ENCODE data around the gene NDFIP1. TPM values are rescaled to one million over a fixed set of nuclear protein-coding genes. Genes with fewer than 3 reads are reported as not detected.

NDFIP1 gene
- total RNA-seq, 1 donor from 2014 or later: 56.1 TPM

DNA sequence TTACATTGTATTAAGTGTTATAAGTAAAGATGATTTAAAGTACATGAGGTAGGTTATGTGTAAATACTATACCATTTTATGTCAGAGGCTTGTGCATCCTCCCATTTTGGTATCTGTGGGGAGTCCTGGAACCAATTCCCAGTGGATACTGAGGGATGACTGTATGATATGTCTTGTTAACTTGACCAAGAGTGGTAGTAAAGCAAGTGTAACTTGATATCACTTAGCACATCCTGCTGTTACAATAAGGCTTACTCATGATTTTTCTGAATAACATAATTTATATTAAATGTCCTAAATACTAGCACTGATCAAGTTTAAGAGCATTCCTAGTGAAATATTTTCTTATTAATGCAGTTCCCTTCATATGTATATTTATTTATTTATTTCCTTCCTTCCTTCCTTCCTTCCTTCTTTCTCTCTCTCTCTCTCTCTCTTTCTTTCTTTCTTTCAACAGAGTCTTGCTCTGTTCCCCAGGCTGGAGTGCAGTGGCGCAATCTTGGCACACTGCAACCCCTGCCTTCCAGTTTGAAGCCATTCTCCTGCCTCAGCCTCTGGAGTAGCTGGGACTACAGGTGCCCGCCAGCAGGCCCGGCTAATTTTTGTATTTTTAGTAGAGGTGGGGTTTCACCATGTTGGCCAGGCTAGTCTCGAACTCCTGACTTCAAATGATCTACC is 7.5 kb downstream of the NDFIP1 start:
- Mint-ChIP-seq H3K4me3 (ENCODE audit: unreplicated experiment) (no peak overlapping the region), H3K4me1 (ENCODE audit: low read depth, unreplicated experiment) (peaks cover 4% of the 10 kb centered on the region), H3K36me3 (ENCODE audit: unreplicated experiment) (no peaks in the 10 kb centered on the region)

GRCh38 chr5:142117579-142118151 is 9.1 kb downstream of the NDFIP1 start:
- H3K4me3 Mint-ChIP-seq (ENCODE audit: unreplicated experiment): no peak overlapping the region
- no peak for DNase-seq
- TF ChIP-seq CTCF (IDR thresholded peaks at IDR 0.05; ENCODE audit: partially characterized antibody, unreplicated experiment): no peak
- H3K27me3 Mint-ChIP-seq (ENCODE audit: unreplicated experiment): no peaks in the 10 kb centered on the region
- H3K4me1 Mint-ChIP-seq (ENCODE audit: low read depth, unreplicated experiment): peaks cover 4% of the 10 kb centered on the region
- no peaks in the 10 kb centered on the region for H3K36me3 Mint-ChIP-seq (ENCODE audit: unreplicated experiment)
- H3K9me3 Mint-ChIP-seq (ENCODE audit: unreplicated experiment): no peaks in the 10 kb centered on the region
- no peak overlapping the region for H3K27ac Mint-ChIP-seq (ENCODE audit: unreplicated experiment)

More for the DNA sequence above, 7.5 kb downstream of the NDFIP1 start:
- H3K27ac Mint-ChIP-seq (ENCODE audit: unreplicated experiment): no peak overlapping the region
- H3K9me3 Mint-ChIP-seq (ENCODE audit: unreplicated experiment): no peaks in the 10 kb centered on the region
- no peaks in the 10 kb centered on the region for H3K27me3 Mint-ChIP-seq (ENCODE audit: unreplicated experiment)
- TF ChIP-seq CTCF (IDR thresholded peaks at IDR 0.05; ENCODE audit: partially characterized antibody, unreplicated experiment): no peak
- no peak for DNase-seq

DNA sequence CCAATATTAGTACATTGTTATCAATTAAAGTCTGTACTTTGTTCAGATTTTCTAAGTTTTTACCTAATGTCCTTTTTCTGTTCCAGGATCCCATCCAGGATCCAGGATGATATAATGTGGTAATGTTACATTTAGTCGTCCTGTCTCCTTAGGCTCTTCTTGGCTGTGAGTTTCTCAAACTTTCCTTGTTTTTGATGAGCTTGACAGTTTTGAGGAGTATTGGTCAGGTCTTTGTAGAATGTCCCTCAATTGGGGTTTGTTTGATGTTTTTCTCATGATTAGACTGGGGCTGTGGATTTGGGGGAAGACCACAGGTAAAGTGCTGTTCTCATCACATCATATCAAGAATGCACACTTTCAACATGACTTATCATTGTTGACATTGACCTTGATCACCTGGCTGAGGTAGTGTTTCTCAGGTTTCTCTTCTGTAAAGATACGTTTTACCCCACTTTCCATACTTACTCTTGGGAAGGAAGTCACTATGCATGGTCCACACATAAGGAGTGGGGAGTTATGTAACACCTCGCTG is 9.6 kb downstream of the NDFIP1 start:
- DNase-seq: no peak
- Mint-ChIP-seq H3K36me3 (ENCODE audit: unreplicated experiment) (no peaks in the 10 kb centered on the region), H3K27me3 (ENCODE audit: unreplicated experiment) (no peaks in the 10 kb centered on the region), H3K4me3 (ENCODE audit: unreplicated experiment) (no peak overlapping the region), H3K9me3 (ENCODE audit: unreplicated experiment) (no peaks in the 10 kb centered on the region), H3K4me1 (ENCODE audit: low read depth, unreplicated experiment) (peaks cover 4% of the 10 kb centered on the region), H3K27ac (ENCODE audit: unreplicated experiment) (no peak overlapping the region)
- no peak for TF ChIP-seq CTCF (IDR thresholded peaks at IDR 0.05; ENCODE audit: partially characterized antibody, unreplicated experiment)

DNA sequence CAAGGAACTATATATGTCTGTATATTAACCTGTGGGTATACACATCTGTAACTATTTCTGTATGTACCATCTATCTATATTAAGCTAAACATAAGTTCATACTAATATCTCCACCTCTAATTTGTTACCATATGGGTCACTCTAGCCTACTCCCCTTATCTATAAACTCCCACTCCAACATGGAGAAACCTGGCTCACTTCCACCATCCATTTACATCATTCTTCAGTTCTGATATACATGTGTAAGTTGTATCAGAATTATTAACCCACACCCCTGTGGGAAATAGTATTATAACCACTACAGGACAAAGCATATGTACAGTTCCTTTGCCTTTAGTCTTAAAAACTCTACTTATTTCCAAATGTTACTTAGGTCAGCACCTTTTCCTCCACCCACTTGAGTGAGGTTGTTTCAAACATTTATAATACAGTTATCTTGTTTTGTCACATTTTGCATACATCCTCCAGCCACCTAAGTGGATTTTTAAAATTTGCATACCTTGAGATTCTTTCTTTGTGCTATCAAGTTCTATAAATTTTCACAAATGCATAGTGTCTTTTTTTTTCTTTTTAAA is 10.6 kb downstream of the NDFIP1 start:
- Mint-ChIP-seq H3K9me3 (ENCODE audit: unreplicated experiment) (no peaks in the 10 kb centered on the region), H3K27ac (ENCODE audit: unreplicated experiment) (no peak overlapping the region), H3K4me1 (ENCODE audit: low read depth, unreplicated experiment) (peaks cover 4% of the 10 kb centered on the region), H3K4me3 (ENCODE audit: unreplicated experiment) (no peak overlapping the region), H3K27me3 (ENCODE audit: unreplicated experiment) (no peaks in the 10 kb centered on the region), H3K36me3 (ENCODE audit: unreplicated experiment) (no peaks in the 10 kb centered on the region)
- TF ChIP-seq CTCF (IDR thresholded peaks at IDR 0.05; ENCODE audit: partially characterized antibody, unreplicated experiment): no peak
- DNase-seq: no peak

Measured in glutamatergic neuron (in vitro differentiated cells).